ENCODE measurements around the gene TGFBRAP1.
"Not testable (repeated sequence)": the region's sequence is repeated elsewhere in the genome, so short reads cannot be mapped to it uniquely, and the experiment has no call there.

The TGFBRAP1 gene

GRCh38 chr2:105257981-105258380, 71.6 kb downstream of the TGFBRAP1 start:
- Mint-ChIP-seq H3K27ac (no peak overlapping the region), H3K27me3 (ENCODE audit: low read depth) (peaks cover 9% of the 10 kb centered on the region), H3K4me1 (peaks cover 17% of the 10 kb centered on the region), H3K9me3 (no peaks in the 10 kb centered on the region), H3K36me3 (ENCODE audit: low read depth) (peaks cover 7% of the 10 kb centered on the region), H3K4me3 (no peak overlapping the region)
- TF ChIP-seq, protein P1, sequence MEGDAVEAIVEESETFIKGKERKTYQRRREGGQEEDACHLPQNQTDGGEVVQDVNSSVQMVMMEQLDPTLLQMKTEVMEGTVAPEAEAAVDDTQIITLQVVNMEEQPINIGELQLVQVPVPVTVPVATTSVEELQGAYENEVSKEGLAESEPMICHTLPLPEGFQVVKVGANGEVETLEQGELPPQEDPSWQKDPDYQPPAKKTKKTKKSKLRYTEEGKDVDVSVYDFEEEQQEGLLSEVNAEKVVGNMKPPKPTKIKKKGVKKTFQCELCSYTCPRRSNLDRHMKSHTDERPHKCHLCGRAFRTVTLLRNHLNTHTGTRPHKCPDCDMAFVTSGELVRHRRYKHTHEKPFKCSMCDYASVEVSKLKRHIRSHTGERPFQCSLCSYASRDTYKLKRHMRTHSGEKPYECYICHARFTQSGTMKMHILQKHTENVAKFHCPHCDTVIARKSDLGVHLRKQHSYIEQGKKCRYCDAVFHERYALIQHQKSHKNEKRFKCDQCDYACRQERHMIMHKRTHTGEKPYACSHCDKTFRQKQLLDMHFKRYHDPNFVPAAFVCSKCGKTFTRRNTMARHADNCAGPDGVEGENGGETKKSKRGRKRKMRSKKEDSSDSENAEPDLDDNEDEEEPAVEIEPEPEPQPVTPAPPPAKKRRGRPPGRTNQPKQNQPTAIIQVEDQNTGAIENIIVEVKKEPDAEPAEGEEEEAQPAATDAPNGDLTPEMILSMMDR (IDR thresholded peaks at IDR 0.05; ENCODE audit: unreplicated experiment in 3 of 3): no peak

DNA sequence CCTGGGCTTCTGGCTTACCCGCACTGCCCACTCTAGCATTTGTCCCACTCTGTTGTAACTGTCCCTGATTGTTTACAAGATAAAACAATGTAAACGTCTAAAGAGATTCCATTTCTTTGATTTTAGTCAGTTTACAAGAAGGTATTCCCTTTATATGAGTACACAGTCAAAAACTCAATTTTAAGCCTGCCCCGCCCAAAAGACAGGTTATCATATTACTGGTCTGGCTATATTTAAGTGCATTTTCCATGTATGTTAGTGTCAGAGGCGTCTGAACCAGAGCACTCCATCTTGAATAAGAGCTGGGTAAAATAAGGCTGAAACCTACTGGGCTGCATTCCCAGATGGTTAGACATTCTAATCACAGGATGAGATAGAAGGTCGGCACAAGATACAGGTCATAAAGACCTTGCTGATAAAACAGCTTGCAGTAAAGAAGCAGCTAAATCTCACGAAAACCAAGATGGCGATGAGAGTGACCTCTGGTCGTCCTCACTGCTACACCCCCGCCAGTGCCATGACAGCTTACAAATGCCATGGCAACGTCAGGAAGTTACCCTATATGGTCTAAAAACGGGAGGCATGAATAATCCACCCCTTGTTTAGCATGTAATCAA, 73.0 kb downstream of the TGFBRAP1 start:
- H3K27me3 Mint-ChIP-seq (ENCODE audit: low read depth): peaks cover 9% of the 10 kb centered on the region
- H3K27ac Mint-ChIP-seq: no peak overlapping the region
- TF ChIP-seq, protein P1 (IDR thresholded peaks at IDR 0.05; ENCODE audit: unreplicated experiment in 3 of 3): no peak
- H3K36me3 Mint-ChIP-seq (ENCODE audit: low read depth): no peaks in the 10 kb centered on the region
- H3K4me1 Mint-ChIP-seq: peaks cover 8% of the 10 kb centered on the region
- no peak overlapping the region for H3K4me3 Mint-ChIP-seq
- H3K9me3 Mint-ChIP-seq: peaks cover 2% of the 10 kb centered on the region

DNA sequence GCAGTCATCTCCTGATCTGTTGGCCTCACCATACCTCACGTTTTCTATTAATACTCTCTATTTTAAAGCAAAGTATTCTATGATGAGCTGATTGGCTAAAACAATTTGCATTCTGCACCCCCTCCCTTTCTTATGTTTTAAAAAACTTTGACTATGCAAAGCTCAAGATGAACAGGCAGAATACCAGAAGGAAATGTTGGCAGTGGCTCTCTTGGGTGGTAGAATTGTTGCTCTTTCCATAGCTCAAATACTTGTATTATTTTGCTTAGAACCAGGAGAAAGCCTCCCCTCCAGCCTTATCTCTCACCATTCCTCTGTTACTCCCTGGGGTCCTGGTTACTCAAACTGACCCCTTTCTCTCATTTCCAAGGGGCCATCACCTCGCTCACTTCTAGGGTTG, 73.6 kb downstream of the TGFBRAP1 start:
- peaks cover 2% of the 10 kb centered on the region for H3K9me3 Mint-ChIP-seq
- no peaks in the 10 kb centered on the region for H3K36me3 Mint-ChIP-seq (ENCODE audit: low read depth)
- peaks cover 6% of the 10 kb centered on the region for H3K27me3 Mint-ChIP-seq (ENCODE audit: low read depth)
- peaks cover 3% of the 10 kb centered on the region for H3K4me1 Mint-ChIP-seq
- no peak overlapping the region for H3K27ac Mint-ChIP-seq
- no peak overlapping the region for H3K4me3 Mint-ChIP-seq
- TF ChIP-seq, protein P1 (IDR thresholded peaks at IDR 0.05; ENCODE audit: unreplicated experiment in 3 of 3): no peak

GRCh38 chr2:105254531-105255210, 74.9 kb downstream of the TGFBRAP1 start:
- Mint-ChIP-seq H3K27me3 (ENCODE audit: low read depth) (peaks cover 5% of the 10 kb centered on the region), H3K4me3 (no peak overlapping the region), H3K36me3 (ENCODE audit: low read depth) (no peaks in the 10 kb centered on the region), H3K9me3 (peaks cover 7% of the 10 kb centered on the region), H3K4me1 (no peaks in the 10 kb centered on the region), H3K27ac (no peak overlapping the region)
- TF ChIP-seq, protein P1 (IDR thresholded peaks at IDR 0.05; ENCODE audit: unreplicated experiment in 3 of 3): no peak

- H3K27me3 Mint-ChIP-seq (ENCODE audit: low read depth): no peaks in the 10 kb centered on the region
- peaks cover 12% of the 10 kb centered on the region for H3K9me3 Mint-ChIP-seq
- TF ChIP-seq, protein P1 (IDR thresholded peaks at IDR 0.05; ENCODE audit: unreplicated experiment in 3 of 3): no peak
- peak overlapping the region in 1 of 3 experiments; percentile 23 for H3K4me3 Mint-ChIP-seq
- no peaks in the 10 kb centered on the region for H3K4me1 Mint-ChIP-seq
- H3K36me3 Mint-ChIP-seq (ENCODE audit: low read depth): no peaks in the 10 kb centered on the region
- H3K27ac Mint-ChIP-seq: no peak overlapping the region
These were observed 77.3 kb downstream of the TGFBRAP1 start for GRCh38 chr2:105252271-105252670.

DNA sequence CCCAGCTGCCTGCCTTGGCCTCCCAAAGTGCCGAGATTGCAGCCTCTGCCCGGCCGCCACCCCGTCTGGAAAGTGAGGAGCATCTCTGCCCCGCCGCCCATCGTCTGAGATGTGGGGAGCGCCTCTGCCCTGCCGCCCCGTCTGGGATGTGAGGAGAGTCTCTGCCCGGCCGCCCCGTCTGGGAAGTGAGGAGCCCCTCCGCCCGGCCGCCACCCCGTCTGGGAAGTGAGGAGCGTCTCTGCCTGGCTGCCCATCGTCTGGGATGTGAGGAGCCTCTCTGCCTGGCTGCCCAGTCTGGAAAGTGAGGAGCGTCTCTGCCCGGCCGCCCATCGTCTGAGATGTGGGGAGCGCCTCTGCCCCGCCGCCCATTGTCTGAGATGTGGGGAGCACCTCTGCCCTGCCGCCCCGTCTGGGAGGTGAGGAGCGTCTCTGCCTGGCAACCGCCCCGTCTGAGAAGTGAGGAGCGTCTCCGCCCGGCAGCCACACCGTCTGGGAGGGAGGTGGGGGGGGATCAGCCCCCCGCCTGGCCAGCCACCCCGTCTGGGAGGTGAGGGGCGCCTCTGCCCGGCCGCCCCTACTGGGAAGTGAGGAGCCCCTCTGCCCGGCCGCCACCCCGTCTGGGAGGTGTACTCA, 78.4 kb downstream of the TGFBRAP1 start:
- H3K9me3 Mint-ChIP-seq: peaks cover 12% of the 10 kb centered on the region
- H3K27me3 Mint-ChIP-seq (ENCODE audit: low read depth); H3K4me1 Mint-ChIP-seq; H3K4me3 Mint-ChIP-seq; H3K36me3 Mint-ChIP-seq (ENCODE audit: low read depth); H3K27ac Mint-ChIP-seq: not testable (repeated sequence)

Data from nephron (organoid).